Stromal cell of bone marrow (primary cell): ENCODE results near the gene NADK.
"Not testable (repeated sequence)": the region's sequence is repeated elsewhere in the genome, so short reads cannot be mapped to it uniquely, and the experiment has no call there.

Experiments
- DNase-seq: peaks from one replicate; pipeline ENCODE4 v3.0.0-alpha.2; 2012; ENCODE audit warnings: low read depth

Gene NADK

GRCh38 chr1:1745651-1746565 is 32.4 kb downstream of the NADK start:
- peak; percentile 35 for DNase-seq

- DNase-seq: not testable (repeated sequence)
These were observed 35.7 kb downstream of the NADK start for GRCh38 chr1:1742529-1742928.

DNA sequence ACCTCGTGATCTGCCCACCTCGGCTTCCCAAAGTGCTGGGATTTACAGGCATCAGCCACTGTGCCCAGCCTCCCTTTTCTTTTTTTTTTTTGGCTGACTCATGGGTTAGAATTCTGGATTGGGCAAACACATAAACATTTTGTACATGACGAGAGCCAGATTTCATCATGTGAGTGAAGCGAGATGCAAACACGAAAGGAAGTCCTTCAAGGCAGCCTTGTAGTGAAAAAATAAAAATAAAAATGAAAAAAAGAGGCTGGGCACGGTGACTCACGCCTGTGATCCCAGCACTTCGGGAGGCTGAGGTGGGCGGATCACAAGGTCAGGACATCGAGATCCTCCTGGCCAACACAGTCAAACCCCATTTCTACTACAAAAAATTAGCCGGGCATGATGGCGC is 37.3 kb downstream of the NADK start:
- peak; percentile 88 for DNase-seq

DNA sequence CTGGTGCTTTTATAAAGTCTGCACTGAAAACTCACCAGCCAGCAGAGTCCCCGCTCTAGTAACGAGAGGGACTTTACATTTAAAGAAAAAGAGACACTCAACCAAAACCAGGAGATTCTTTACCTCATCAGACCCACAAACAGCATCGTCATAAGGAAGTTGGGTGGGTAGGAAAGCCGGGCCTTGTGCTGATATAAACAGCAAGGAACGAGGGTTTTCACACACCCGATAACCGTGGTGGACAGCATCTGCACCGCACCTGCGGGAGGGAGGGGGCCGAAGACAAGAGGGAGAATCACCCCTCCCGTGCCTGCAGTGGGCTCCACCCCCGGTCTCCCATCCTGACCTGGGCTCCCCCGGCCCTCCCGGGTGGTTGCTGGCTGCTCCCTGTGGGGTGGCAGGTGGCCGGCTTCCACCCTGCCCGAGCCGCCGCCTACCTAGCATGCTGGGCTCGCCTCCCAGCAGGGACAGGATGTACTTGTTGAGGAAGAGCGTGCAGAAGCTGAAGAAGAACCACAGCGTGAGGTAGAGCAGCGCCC is 39.4 kb downstream of the NADK start:
- not testable (repeated sequence) for DNase-seq

- not testable (repeated sequence) for DNase-seq
These were observed 40.3 kb downstream of the NADK start for GRCh38 chr1:1737675-1738590.

GRCh38 chr1:1732381-1732780 is 45.9 kb downstream of the NADK start:
- DNase-seq: no peak

GRCh38 chr1:1730870-1731269 is 47.4 kb downstream of the NADK start:
- DNase-seq: no peak

- not testable (repeated sequence) for DNase-seq
These were observed 48.0 kb downstream of the NADK start for GRCh38 chr1:1730230-1730629.

DNA sequence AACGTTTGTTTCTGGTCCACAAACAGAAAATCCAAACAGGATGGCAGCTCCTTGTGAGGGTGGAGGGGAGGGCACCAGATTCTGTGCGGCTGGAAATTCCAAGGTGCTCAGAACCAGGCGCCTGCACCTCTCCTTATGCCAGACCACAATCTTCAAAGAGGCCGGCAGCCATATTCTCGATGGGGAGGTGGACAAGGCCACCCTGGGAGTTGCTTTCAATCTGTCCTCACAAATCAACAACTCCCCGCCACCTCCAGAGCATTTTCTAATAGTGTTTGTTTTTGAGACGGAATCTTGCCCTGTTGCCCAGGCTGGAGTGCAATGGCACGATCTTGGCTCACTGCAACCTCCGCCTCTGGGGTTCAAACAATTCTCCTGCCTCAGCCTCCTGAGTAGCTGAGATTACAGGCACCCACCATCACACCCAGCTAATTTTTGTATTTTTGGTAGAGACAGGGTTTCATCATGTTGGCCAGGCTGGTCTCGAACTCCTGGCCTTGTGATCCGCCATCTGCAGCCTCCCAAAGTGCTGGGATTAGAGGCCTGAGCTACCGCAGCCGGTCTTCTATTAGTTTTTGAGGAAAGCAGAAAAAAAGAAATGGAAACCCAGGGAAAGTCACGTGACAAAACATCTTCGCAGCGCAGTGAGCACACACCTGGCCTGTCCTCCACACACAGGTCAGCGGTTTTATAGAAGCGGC is 49.0 kb downstream of the NADK start:
- not testable (repeated sequence) for DNase-seq

GRCh38 chr1:1728308-1729005 is 49.8 kb downstream of the NADK start:
- DNase-seq: peak; percentile 49

GRCh38 chr1:1727131-1727651 is 51.1 kb downstream of the NADK start:
- not testable (repeated sequence) for DNase-seq

GRCh38 chr1:1726088-1726487 is 52.2 kb downstream of the NADK start:
- DNase-seq: not testable (repeated sequence)

DNA sequence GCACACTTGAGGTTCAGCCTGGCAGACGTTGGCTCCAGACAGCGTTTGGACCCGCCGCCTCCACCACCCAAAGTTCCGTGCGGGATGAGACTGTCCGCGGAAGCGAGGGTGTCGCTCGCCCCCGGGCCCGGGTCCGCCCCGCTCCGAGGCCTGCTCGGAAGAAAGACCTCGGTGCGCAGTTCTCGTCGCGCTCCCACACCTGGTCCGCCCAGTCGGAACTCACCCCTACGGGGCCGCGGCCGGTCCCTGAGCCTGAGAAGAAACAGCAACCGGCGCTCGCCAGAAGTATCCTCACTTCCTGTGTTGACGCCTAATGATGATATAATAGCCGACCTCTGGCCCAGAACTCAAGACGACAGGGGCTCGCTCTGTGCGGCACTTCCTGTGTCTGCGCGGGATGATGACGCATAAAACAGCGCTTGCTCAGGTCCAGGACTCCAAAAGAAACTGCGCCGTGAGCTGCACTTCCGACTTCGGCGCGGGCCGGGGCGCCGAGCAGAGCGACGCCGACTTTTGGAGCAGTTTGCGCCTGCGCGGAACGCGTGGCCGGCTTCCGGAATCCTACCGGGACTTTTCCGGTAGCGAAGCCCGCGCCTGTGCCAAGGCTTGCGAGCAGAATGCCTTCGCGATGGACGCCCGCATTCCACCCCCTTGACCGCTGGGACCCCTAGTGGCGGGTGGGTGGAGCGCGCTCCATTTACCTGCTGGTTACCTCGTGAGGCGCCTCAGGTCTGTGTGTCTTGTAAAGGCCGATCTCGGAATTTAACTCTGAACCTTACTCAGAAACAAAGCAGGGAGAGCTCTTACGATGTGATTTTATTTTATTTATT is 54.0 kb downstream of the NADK start, which contains the start of gene CDK11A:
CDK11A (minus strand) TSS at position 323 of the 830 bp plus-strand sequence. CDS start 1,539 bp downstream, outside the sequence.
- peak; percentile 100 for DNase-seq

GRCh38 chr1:1721201-1721600 is 57.1 kb downstream of the NADK start:
- DNase-seq: no peak

DNA sequence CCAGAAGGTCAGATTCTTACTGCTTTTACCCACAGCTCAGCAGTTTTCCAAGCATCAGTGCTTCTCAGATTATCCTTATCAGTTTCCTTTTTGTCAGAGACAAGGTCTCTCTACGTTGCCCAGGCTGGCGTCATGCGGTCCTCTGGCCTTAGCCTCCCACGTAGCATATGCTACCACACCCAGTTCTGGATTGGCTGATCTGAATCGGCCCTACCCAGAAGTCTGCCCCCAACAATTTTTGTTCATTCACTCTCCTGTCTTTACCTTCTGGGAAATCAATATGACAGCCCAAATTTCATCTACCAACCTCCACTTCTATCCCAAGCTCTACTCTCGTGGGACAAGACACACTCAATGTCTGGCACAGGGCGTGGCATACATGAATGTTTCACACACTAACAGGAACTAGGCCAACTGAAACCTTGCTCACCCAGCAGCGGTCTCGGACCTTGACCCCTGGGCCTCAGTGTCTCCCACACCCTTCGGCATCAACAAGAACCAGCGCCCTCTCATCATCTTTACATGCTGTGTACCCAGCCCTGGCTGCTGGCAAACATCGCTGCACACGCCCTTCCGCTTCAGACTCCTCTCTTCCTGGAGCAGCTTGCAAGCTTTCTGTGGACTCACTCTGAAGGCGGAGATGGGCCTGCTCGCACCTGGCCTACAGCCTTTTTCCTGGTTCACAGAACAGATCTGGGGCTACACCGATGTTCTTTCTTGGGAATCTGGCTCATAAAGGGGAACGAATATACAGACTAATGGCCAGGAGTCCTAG is 63.0 kb downstream of the NADK start:
- DNase-seq: not testable (repeated sequence)

DNA sequence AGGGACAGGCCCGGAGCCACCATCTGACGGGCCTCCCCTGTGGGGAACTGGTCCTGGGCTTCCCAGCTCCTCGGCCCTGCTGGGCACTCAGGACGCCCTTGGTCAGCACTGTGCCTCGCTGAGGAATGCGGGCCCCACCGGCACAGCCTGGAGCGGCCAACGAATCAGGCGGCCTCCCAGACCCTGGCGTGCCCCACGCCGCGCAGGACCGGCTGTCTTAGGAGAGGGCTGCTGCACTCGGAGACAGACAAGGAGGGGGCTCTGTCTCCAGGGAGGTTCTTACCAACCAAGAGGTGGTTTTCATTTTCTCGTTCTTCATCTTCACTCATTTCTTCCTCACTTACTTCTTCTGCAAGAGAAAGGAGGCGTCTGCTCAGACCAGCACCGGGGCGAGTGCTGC is 70.4 kb downstream of the NADK start:
- DNase-seq: not testable (repeated sequence)

DNA sequence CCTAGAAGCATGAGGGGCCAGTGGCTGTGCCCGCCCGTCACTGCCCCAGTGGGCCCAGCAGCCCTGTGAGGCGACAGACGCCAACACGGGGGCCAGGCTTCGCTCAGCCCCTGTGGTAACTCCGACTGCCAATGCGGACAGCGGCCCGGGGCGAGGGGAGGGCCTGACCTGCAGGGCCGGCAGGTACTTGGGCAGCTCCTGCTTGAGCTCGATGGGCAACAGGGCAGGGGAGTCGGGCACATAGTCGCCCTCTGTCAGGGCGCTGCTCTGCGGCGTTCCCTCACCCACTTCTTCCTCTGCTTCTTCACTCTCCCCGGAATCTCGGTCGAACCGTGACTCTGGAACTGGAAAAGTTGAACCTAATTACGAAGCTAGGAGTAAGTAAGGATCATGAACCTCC is 71.0 kb downstream of the NADK start:
- DNase-seq: not testable (repeated sequence)

- DNase-seq: not testable (repeated sequence)
These were observed 72.6 kb downstream of the NADK start for GRCh38 chr1:1705623-1706022.
